Brain microvascular endothelial cell (primary cell): Measurements from ENCODE around the gene NOTO.
A peak's percentile ranks its signal among the peaks of the same experiment; 100 is the strongest.
"Not testable (repeated sequence)": the region's sequence is repeated elsewhere in the genome, so short reads cannot be mapped to it uniquely, and the experiment has no call there.

Experiments
- DNase-seq: peaks from one replicate; pipeline ENCODE4 v3.0.0-alpha.2; 2020
- H3K27ac ChIP-seq: fragments of 250-450 bp; sonication (Bioruptor Pico); 2 replicates; pipeline ENCODE4 v1.5.1; 2020; ENCODE audit warnings: mild to moderate bottlenecking, moderate library complexity
- H3K27me3 ChIP-seq: fragments of 250-450 bp; sonication (Bioruptor Pico); replicated peaks from 2 replicates; pipeline ENCODE4 v1.5.1; 2020; ENCODE audit warnings: mild to moderate bottlenecking
- H3K36me3 ChIP-seq: fragments of 250-450 bp; sonication (Bioruptor Pico); replicated peaks from 2 replicates; pipeline ENCODE4 v1.5.1; 2020; ENCODE audit warnings: mild to moderate bottlenecking
- H3K4me3 ChIP-seq: 2 replicates; pipeline ENCODE4 v1.5.1; 2011; ENCODE audit warnings: low read depth, mild to moderate bottlenecking, control low read depth, low read length, moderate library complexity
- CTCF ChIP-seq: IDR thresholded peaks from 2 replicates; pipeline ENCODE4 v1.5.1; 2011; ENCODE audit warnings: low read depth, mild to moderate bottlenecking, moderate library complexity, low read length, control low read depth, inconsistent platforms; ENCODE audit errors: missing control alignments
- in situ Hi-C: cut with HindIII; loops from 2 replicates; pipeline ENCODE4 v1.10.0; 2017; ENCODE audit warnings: low sequenced_read_pairs, low pct_ligation_motif_present

NOTO gene

GRCh38 chr2:73202156-73203054 is at the start of gene NOTO:
NOTO (plus strand) TSS chr2:73202574; CDS start chr2:73202667, 93 bp downstream.
- Histone ChIP-seq H3K27me3 (peaks cover 47% of the 10 kb centered on the region), H3K36me3 (no peaks in the 10 kb centered on the region), H3K4me3 (peak within 1 kb of the TSS; percentile 9), H3K27ac (no peak within 1 kb of the TSS)
- in situ Hi-C loops: no loop called here
- DNase-seq: no peak
- TF ChIP-seq CTCF: no peak

GRCh38 chr2:73156539-73157124 is 45.7 kb upstream of the NOTO start:
- peak overlapping the region; percentile 32 for H3K4me3 ChIP-seq
- no peak overlapping the region for H3K27ac ChIP-seq
- H3K27me3 ChIP-seq: no peaks in the 10 kb centered on the region
- peak; percentile 38 for DNase-seq
- peak; percentile 94 for TF ChIP-seq CTCF
- no peaks in the 10 kb centered on the region for H3K36me3 ChIP-seq
- in situ Hi-C loops: no loop called here

- no peak overlapping the region for H3K27ac ChIP-seq
- in situ Hi-C loops: no loop called here
- H3K4me3 ChIP-seq: no peak overlapping the region
- no peak for DNase-seq
- no peaks in the 10 kb centered on the region for H3K36me3 ChIP-seq
- no peak for TF ChIP-seq CTCF
- H3K27me3 ChIP-seq: no peaks in the 10 kb centered on the region
These were observed 39.5 kb upstream of the NOTO start for GRCh38 chr2:73162856-73163391.

GRCh38 chr2:73163483-73164367 is 38.6 kb upstream of the NOTO start:
- H3K4me3 ChIP-seq: no peak overlapping the region
- H3K27ac ChIP-seq: no peak overlapping the region
- in situ Hi-C loops: no loop called here
- peak; percentile 69 for DNase-seq
- peak; percentile 93 for TF ChIP-seq CTCF
- H3K36me3 ChIP-seq: no peaks in the 10 kb centered on the region
- H3K27me3 ChIP-seq: no peaks in the 10 kb centered on the region

- DNase-seq, H3K4me3 ChIP-seq, in situ Hi-C loops, H3K27ac ChIP-seq, H3K36me3 ChIP-seq, H3K27me3 ChIP-seq: not testable (repeated sequence)
These were observed 36.4 kb upstream of the NOTO start for GRCh38 chr2:73165978-73166377.

GRCh38 chr2:73166813-73167212 is 35.6 kb upstream of the NOTO start:
- DNase-seq, H3K27me3 ChIP-seq, H3K36me3 ChIP-seq, H3K4me3 ChIP-seq, H3K27ac ChIP-seq, in situ Hi-C loops: not testable (repeated sequence)

- H3K27ac ChIP-seq, H3K27me3 ChIP-seq, in situ Hi-C loops, H3K36me3 ChIP-seq, DNase-seq, H3K4me3 ChIP-seq: not testable (repeated sequence)
These were observed 34.0 kb upstream of the NOTO start for GRCh38 chr2:73168348-73168747.

GRCh38 chr2:73170341-73170740 is 32.0 kb upstream of the NOTO start:
- in situ Hi-C loops, DNase-seq, H3K36me3 ChIP-seq, H3K27ac ChIP-seq, H3K27me3 ChIP-seq, H3K4me3 ChIP-seq: not testable (repeated sequence)
